Bronchial epithelial cell (primary cell): ENCODE results near the gene ATP5F1B. TPM values are rescaled to one million over a fixed set of nuclear protein-coding genes. Genes with fewer than 3 reads are reported as not detected.

Source experiments
- DNase-seq: peaks from one replicate; pipeline ENCODE4 v3.0.0-alpha.2; 2010; ENCODE audit warnings: low read depth
- FAIRE-seq: peaks from 2 replicates; lab custom pipeline; 2011; peaks lifted over from hg19 to GRCh38; lab: Jason Lieb, UNC
- H3K27me3 ChIP-seq: 2 replicates; pipeline ENCODE4 v1.5.1; 2011; ENCODE audit warnings: low read length; ENCODE audit not compliant: control insufficient read depth, insufficient read depth
- H3K36me3 ChIP-seq: 2 replicates; pipeline ENCODE4 v1.5.1; 2011; ENCODE audit warnings: low read length; ENCODE audit not compliant: control insufficient read depth, insufficient read depth
- H3K4me3 ChIP-seq: 2 replicates; pipeline ENCODE4 v1.5.1; 2011; ENCODE audit warnings: mild to moderate bottlenecking, low read depth, low read length, control low read depth
- total RNA-seq: library from RNA; depleted of rRNA; stranded (reverse); fragments of >200 nt; gene quantifications from 2 replicates; pipeline ENCODE4 v1.2.1, GENCODE V29; 2014
- TF ChIP-seq, protein P1 (sequence below): IDR thresholded peaks from 2 replicates; pipeline ENCODE4 v1.5.1; 2011; ENCODE audit warnings: mild to moderate bottlenecking, moderate library complexity, low read length, control low read depth, inconsistent platforms; ENCODE audit not compliant: insufficient read depth, severe bottlenecking

Gene ATP5F1B
- total RNA-seq, 1 donor from 2014 or later: 519 TPM

DNA sequence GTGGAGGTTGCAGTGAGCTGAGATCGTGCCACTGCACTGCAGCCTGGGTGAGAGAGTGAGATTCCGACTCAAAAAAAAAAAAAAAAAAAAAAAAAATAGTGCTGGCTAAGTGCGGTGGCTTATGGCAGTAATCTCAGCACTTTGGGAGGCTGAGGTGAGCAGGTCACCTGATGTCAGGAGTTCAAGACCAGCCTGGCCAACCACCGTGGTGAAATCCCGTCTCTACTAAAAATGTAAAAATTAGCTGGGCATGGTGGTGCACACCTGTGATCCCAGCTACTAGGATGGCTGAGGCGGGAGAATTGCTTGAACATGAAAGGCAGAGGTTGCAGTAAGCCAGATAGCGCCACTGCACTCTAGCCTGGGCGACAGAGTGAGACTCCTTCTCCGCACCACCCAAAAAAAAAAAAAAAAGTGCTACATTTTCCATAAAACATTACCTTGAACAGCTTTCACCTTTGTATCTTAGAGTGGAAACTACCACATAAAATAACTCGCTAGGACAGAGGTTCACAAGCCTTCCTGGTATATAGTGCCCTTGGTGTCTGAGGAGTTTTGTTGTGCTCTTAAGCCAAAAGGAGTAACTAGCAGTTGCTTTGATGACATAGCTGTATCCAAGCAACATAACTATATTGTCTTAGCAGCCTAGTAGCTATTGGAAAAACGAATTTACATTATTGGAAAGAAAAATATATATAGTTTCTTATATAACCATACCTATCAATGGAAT is 31.2 kb upstream of the ATP5F1B start:
- TF ChIP-seq, protein P1, sequence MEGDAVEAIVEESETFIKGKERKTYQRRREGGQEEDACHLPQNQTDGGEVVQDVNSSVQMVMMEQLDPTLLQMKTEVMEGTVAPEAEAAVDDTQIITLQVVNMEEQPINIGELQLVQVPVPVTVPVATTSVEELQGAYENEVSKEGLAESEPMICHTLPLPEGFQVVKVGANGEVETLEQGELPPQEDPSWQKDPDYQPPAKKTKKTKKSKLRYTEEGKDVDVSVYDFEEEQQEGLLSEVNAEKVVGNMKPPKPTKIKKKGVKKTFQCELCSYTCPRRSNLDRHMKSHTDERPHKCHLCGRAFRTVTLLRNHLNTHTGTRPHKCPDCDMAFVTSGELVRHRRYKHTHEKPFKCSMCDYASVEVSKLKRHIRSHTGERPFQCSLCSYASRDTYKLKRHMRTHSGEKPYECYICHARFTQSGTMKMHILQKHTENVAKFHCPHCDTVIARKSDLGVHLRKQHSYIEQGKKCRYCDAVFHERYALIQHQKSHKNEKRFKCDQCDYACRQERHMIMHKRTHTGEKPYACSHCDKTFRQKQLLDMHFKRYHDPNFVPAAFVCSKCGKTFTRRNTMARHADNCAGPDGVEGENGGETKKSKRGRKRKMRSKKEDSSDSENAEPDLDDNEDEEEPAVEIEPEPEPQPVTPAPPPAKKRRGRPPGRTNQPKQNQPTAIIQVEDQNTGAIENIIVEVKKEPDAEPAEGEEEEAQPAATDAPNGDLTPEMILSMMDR: no peak
- no peaks in the 10 kb centered on the region for H3K27me3 ChIP-seq
- no peak for DNase-seq
- H3K36me3 ChIP-seq: peaks cover 8% of the 10 kb centered on the region
- FAIRE-seq: no peak
- no peak overlapping the region for H3K4me3 ChIP-seq

DNA sequence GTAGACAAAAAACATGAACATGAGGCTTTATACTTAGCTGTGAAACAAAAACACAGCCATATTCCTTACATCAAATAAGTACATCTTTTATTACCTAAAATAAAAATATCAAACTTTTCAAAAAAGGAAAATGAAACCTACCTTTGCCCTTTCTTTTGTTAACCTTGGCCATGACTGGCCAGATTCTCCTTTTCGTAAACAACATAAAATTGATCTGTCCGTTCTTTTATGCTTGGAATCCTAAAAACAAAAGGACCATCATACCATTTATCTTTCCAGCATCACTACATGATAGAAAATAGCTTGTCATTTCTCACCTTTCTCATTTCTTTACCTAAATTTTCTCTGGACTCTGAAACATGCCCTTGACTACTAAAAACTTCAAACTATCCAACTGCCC is 25.8 kb upstream of the ATP5F1B start:
- Histone ChIP-seq H3K36me3 (peaks cover 16% of the 10 kb centered on the region), H3K27me3 (no peaks in the 10 kb centered on the region), H3K4me3 (no peak overlapping the region)
- DNase-seq (no peak), FAIRE-seq (no peak)
- TF ChIP-seq, protein P1: no peak

- H3K36me3 ChIP-seq: peaks cover 16% of the 10 kb centered on the region
- FAIRE-seq (no peak), DNase-seq (no peak)
- TF ChIP-seq, protein P1: no peak
- no peaks in the 10 kb centered on the region for H3K27me3 ChIP-seq
- H3K4me3 ChIP-seq: no peak overlapping the region
These were observed 25.1 kb upstream of the ATP5F1B start for GRCh38 chr12:56670836-56671235.

DNA sequence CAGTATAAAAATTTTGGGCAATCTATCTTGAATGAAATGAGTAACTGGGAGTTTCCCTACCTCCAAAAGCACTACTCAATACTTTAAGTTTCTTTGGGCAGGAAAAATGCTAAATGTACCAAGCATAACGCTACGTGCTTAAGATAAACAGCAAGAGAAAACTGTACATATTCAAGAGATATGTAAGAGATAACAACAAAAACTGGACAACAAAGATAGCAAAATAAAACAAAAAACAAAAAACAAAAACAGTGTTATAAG is 22.3 kb upstream of the ATP5F1B start:
- no peak overlapping the region for H3K4me3 ChIP-seq
- peaks cover 19% of the 10 kb centered on the region for H3K36me3 ChIP-seq
- TF ChIP-seq, protein P1: no peak
- no peak for DNase-seq
- FAIRE-seq: no peak
- no peaks in the 10 kb centered on the region for H3K27me3 ChIP-seq

DNA sequence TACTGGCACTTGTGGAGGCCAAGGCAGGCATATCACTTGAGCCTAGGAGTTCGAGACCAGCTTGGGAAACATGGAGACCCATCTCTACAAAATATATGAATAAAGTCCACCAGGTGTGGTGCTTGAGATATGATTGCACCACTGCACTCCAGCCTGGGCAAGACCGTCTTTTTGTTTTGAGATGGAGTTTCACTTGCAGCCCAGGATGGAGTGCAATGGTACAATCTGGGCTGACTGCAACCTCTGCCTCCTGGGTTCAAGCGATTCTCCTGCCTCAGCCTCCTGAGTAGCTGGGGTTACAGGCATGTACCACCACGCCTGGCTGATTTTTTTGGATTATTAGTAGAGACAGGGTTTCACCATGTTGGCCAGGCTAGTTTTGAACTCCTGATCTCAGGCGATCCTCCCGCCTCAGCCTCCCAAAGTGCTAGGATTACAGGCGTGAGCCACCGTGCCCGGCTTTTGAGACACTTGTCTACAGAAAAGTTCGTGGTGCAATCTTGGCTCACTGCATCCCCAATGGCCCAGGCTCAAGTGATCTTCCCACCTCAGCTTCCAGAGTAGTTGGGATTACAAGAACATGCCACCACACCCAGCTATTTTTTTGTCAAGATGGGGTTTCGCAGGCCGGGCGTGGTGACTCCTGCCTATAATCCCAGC is 16.3 kb upstream of the ATP5F1B start:
- H3K4me3 ChIP-seq: no peak overlapping the region
- H3K36me3 ChIP-seq: peaks cover 4% of the 10 kb centered on the region
- TF ChIP-seq, protein P1: no peak
- FAIRE-seq: no peak
- no peaks in the 10 kb centered on the region for H3K27me3 ChIP-seq
- no peak for DNase-seq
